PC-9 (cell line): ENCODE data around the gene GOLPH3. TPM values are rescaled to one million over a fixed set of nuclear protein-coding genes. Genes with fewer than 3 reads are reported as not detected.

Experiments
- BruUV-seq: library from RNA; stranded (reverse); fragments of 400-500 nt; replicated peaks from 2 replicates; lab custom pipeline; 2021; lab: Mats Ljungman, UMichigan
- CTCF ChIA-PET: fragments of 300-600 bp; sonication (Branson Sonifier 250); formaldehyde crosslinking; loops from one replicate; lab custom pipeline; 2022; ENCODE audit warnings: antibody characterized with exemption; lab: Charles Lee
- POLR2A ChIA-PET: fragments of 300-600 bp; sonication (Branson Sonifier 250); formaldehyde crosslinking; loops from one replicate; lab custom pipeline; 2022; ENCODE audit warnings: antibody characterized with exemption; ENCODE audit not compliant: unreplicated experiment; lab: Charles Lee
- DNase-seq, 2 experiments: peaks; one replicate each; pipeline versions ENCODE4 v3.0.0 to v3.0.0-alpha.2; 2015 to 2022; ENCODE audit warnings: mixed read lengths in 1 of 2
- H2AFZ ChIP-seq: fragments of 200-600 bp; sonication (generic); 2 replicates; pipeline ENCODE4 v1.8.1; 2017; ENCODE audit warnings: antibody characterized with exemption
- H3F3A ChIP-seq: fragments of 200-600 bp; sonication (generic); 2 replicates; pipeline ENCODE4 v1.8.1; 2017; ENCODE audit warnings: antibody characterized with exemption, mild to moderate bottlenecking, low read depth; ENCODE audit not compliant: insufficient read depth
- H3K27ac ChIP-seq: fragments of 200-600 bp; sonication (generic); 2 replicates; pipeline ENCODE4 v1.6.1; 2016; ENCODE audit warnings: mixed run types
- H3K27me3 ChIP-seq: fragments of 200-600 bp; sonication (generic); 2 replicates; pipeline ENCODE4 v1.6.1; 2016; ENCODE audit warnings: low read depth, mixed run types; ENCODE audit not compliant: insufficient read depth
- H3K36me3 ChIP-seq: fragments of 200-600 bp; sonication (generic); 2 replicates; pipeline ENCODE4 v1.6.1; 2016; ENCODE audit warnings: low read depth, mixed run types
- H3K4me1 ChIP-seq: fragments of 200-600 bp; sonication (generic); replicated peaks from 2 replicates; pipeline ENCODE4 v1.6.1; 2016; ENCODE audit warnings: mixed run types; ENCODE audit not compliant: insufficient read depth
- H3K4me2 ChIP-seq: fragments of 200-600 bp; sonication (generic); 2 replicates; pipeline ENCODE4 v1.6.1; 2017; ENCODE audit warnings: mixed run types
- H3K4me3 ChIP-seq: fragments of 200-600 bp; sonication (generic); 2 replicates; pipeline ENCODE4 v1.6.1; 2016; ENCODE audit warnings: mixed run types
- H3K79me2 ChIP-seq: fragments of 200-600 bp; sonication (generic); 2 replicates; pipeline ENCODE4 v1.6.1; 2017; ENCODE audit warnings: low read depth, mixed run types
- H3K9me2 ChIP-seq: fragments of 200-600 bp; sonication (generic); 2 replicates; pipeline ENCODE4 v1.8.1; 2017; ENCODE audit warnings: mild to moderate bottlenecking; ENCODE audit not compliant: insufficient read depth
- H3K9me3 ChIP-seq: fragments of 200-600 bp; sonication (generic); 2 replicates; pipeline ENCODE4 v1.8.1; 2016; ENCODE audit warnings: low read depth; ENCODE audit not compliant: insufficient read depth
- H4K20me1 ChIP-seq: fragments of 200-600 bp; sonication (generic); 2 replicates; pipeline ENCODE4 v1.8.1; 2017; ENCODE audit not compliant: insufficient read depth
- CTCF ChIP-seq: fragments of 200-600 bp; sonication (generic); conservative IDR thresholded peaks from 2 replicates; pipeline ENCODE4 v1.6.1; 2017; ENCODE audit warnings: mixed run types, antibody characterized with exemption, mild to moderate bottlenecking, moderate library complexity
- EZH2 ChIP-seq: fragments of 200-600 bp; sonication (generic); IDR thresholded peaks from 2 replicates; pipeline ENCODE4 v1.8.0; 2017; ENCODE audit warnings: antibody characterized with exemption, low read depth
- intact Hi-C: fragments of 100-400 bp; cut with micrococcal nuclease; formaldehyde crosslinking; loops from one replicate; pipeline ENCODE4 v1.10.0; 2022; ENCODE audit not compliant: unreplicated experiment
- total RNA-seq: library from RNA; stranded (reverse); gene quantifications from 2 replicates; pipeline ENCODE4 v1.2.3, GENCODE V29; 2021

Gene GOLPH3
- total RNA-seq, 1 experiment from 2014 or later = 179 TPM

GRCh38 chr5:32098291-32098690 is 75.8 kb downstream of the GOLPH3 start:
- Histone ChIP-seq H4K20me1 (0 out of 2 replicates have a peak, but pooled peaks cover 13% of the 10 kb centered on the region), H3K79me2 (no peaks in the 10 kb centered on the region), H3F3A (peaks cover 6% of the 10 kb centered on the region; the same call in 1 of the 2 replicates), H3K27me3 (no peaks in the 10 kb centered on the region), H3K36me3 (0 out of 2 replicates have a peak, but pooled peaks cover 19% of the 10 kb centered on the region), H3K4me2 (no peak overlapping the region), H3K27ac (no peak overlapping the region), H3K4me3 (no peak overlapping the region), H3K9me3 (no peaks in the 10 kb centered on the region), H3K4me1 (no peaks in the 10 kb centered on the region), H2AFZ (no peak overlapping the region), H3K9me2 (no peaks in the 10 kb centered on the region)
- DNase-seq = no peak
- intact Hi-C loops = no loop called here
- no TSS peak for BruUV-seq
- POLR2A ChIA-PET = no interaction called here
- TF ChIP-seq EZH2 = no peak
- TF ChIP-seq CTCF = no peak
- CTCF ChIA-PET = no interaction called here

GRCh38 chr5:32096891-32097595 is 77.1 kb downstream of the GOLPH3 start:
- H3K36me3 ChIP-seq = 0 out of 2 replicates have a peak, but pooled peaks cover 12% of the 10 kb centered on the region
- CTCF ChIA-PET = interaction anchor here (0.5 kb wide), 1 partner anchor 275 kb away, joined by 11 read pairs; no protein-coding TSS in a partner anchor

GRCh38 chr5:32095261-32095671 is 78.9 kb downstream of the GOLPH3 start:
- Histone ChIP-seq H3K79me2 (no peaks in the 10 kb centered on the region), H2AFZ (no peak overlapping the region), H3K4me3 (no peak overlapping the region), H3K36me3 (no peaks in the 10 kb centered on the region), H3K9me3 (no peaks in the 10 kb centered on the region), H3K27ac (no peak overlapping the region), H3F3A (peaks cover 6% of the 10 kb centered on the region; the same call in 1 of the 2 replicates), H3K27me3 (no peaks in the 10 kb centered on the region), H3K9me2 (no peaks in the 10 kb centered on the region), H3K4me1 (no peaks in the 10 kb centered on the region), H3K4me2 (no peak overlapping the region), H4K20me1 (0 out of 2 replicates have a peak, but pooled peaks cover 3% of the 10 kb centered on the region)
- no peak for TF ChIP-seq CTCF
- TF ChIP-seq EZH2 = no peak
- ChIA-PET CTCF (interaction anchor here (0.6 kb wide), 2 partner anchors 76 to 84 kb away, joined by 3 read pairs; no protein-coding TSS in a partner anchor), POLR2A (no interaction called here)
- intact Hi-C loops = no loop called here
- DNase-seq = no peak
- BruUV-seq = no TSS peak

More at GRCh38 chr5:32096891-32097595, 77.1 kb downstream of the GOLPH3 start:
- BruUV-seq = no TSS peak
- H3K4me3 ChIP-seq = no peak overlapping the region
- POLR2A ChIA-PET = no interaction called here
- H3K9me2 ChIP-seq = no peaks in the 10 kb centered on the region
- H3K4me1 ChIP-seq = no peaks in the 10 kb centered on the region
- no peaks in the 10 kb centered on the region for H3K27me3 ChIP-seq
- no peaks in the 10 kb centered on the region for H3K9me3 ChIP-seq
- H3K79me2 ChIP-seq = no peaks in the 10 kb centered on the region
- peaks cover 6% of the 10 kb centered on the region; the same call in 1 of the 2 replicates for H3F3A ChIP-seq
- H2AFZ ChIP-seq = no peak overlapping the region
- H4K20me1 ChIP-seq = 0 out of 2 replicates have a peak, but pooled peaks cover 12% of the 10 kb centered on the region
- intact Hi-C loops = no loop called here
- TF ChIP-seq CTCF = no peak
- TF ChIP-seq EZH2 = no peak
- H3K27ac ChIP-seq = no peak overlapping the region
- no peak overlapping the region for H3K4me2 ChIP-seq
- DNase-seq = no peak
